Type B pancreatic cell (in vitro differentiated cells): ENCODE measurements around the gene FRMD6. TPM values are rescaled to one million over a fixed set of nuclear protein-coding genes. Genes with fewer than 3 reads are reported as not detected.

Experiments
- DNase-seq: peaks from one replicate; pipeline ENCODE4 v3.0.0; 2021; ENCODE audit warnings: mixed read lengths; ENCODE audit not compliant: unreplicated experiment; ENCODE audit errors: extremely low spot score
- H3K27ac Mint-ChIP-seq: 2 replicates; pipeline ENCODE4 v1.8.0; 2021; ENCODE audit warnings: mild to moderate bottlenecking, mixed read lengths
- H3K27me3 Mint-ChIP-seq: 2 replicates; pipeline ENCODE4 v1.8.0; 2021; ENCODE audit warnings: mixed read lengths
- H3K36me3 Mint-ChIP-seq: 2 replicates; pipeline ENCODE4 v1.8.0; 2021; ENCODE audit warnings: mixed read lengths
- H3K4me1 Mint-ChIP-seq: one replicate; pipeline ENCODE4 v1.8.0; 2021; ENCODE audit warnings: mixed read lengths; ENCODE audit not compliant: unreplicated experiment
- H3K4me3 Mint-ChIP-seq: 2 replicates; pipeline ENCODE4 v1.8.0; 2021; ENCODE audit warnings: mild to moderate bottlenecking, mixed read lengths
- H3K9me3 Mint-ChIP-seq: 2 replicates; pipeline ENCODE4 v1.8.0; 2021; ENCODE audit warnings: mixed read lengths
- CTCF ChIP-seq: fragments of 200-600 bp; sonication (generic); conservative IDR thresholded peaks from 2 replicates; pipeline ENCODE4 v1.5.0; 2021; ENCODE audit warnings: antibody characterized with exemption, mild to moderate bottlenecking
- total RNA-seq: library from RNA; stranded (reverse); gene quantifications from 2 replicates; pipeline ENCODE4 v1.2.1, GENCODE V29; 2021; ENCODE audit warnings: low replicate concordance

The FRMD6 gene
- total RNA-seq, 1 donor from 2014 or later, result 71.3 TPM

- Mint-ChIP-seq H3K4me3 (no peak overlapping the region), H3K4me1 (no peaks in the 10 kb centered on the region), H3K9me3 (no peaks in the 10 kb centered on the region), H3K27ac (no peak overlapping the region), H3K36me3 (peaks cover 55% of the 10 kb centered on the region), H3K27me3 (no peaks in the 10 kb centered on the region)
- no peak for TF ChIP-seq CTCF
- no peak for DNase-seq
These were observed 72.3 kb downstream of the FRMD6 start for GRCh38 chr14:51723990-51724389.

GRCh38 chr14:51724650-51725049 lies 72.9 kb downstream of the FRMD6 start:
- TF ChIP-seq CTCF, result no peak
- no peaks in the 10 kb centered on the region for H3K27me3 Mint-ChIP-seq
- H3K36me3 Mint-ChIP-seq, result peaks cover 56% of the 10 kb centered on the region
- no peak overlapping the region for H3K4me3 Mint-ChIP-seq
- no peaks in the 10 kb centered on the region for H3K9me3 Mint-ChIP-seq
- H3K27ac Mint-ChIP-seq, result no peak overlapping the region
- no peaks in the 10 kb centered on the region for H3K4me1 Mint-ChIP-seq
- no peak for DNase-seq

- Mint-ChIP-seq H3K36me3 (peaks cover 52% of the 10 kb centered on the region), H3K4me1 (no peaks in the 10 kb centered on the region), H3K9me3 (no peaks in the 10 kb centered on the region), H3K4me3 (no peak overlapping the region), H3K27ac (no peak overlapping the region), H3K27me3 (no peaks in the 10 kb centered on the region)
- no peak for TF ChIP-seq CTCF
- DNase-seq, result no peak
These were observed 73.4 kb downstream of the FRMD6 start for GRCh38 chr14:51725061-51725460.

GRCh38 chr14:51726166-51726899 lies 74.6 kb downstream of the FRMD6 start:
- no peak overlapping the region for H3K4me3 Mint-ChIP-seq
- H3K9me3 Mint-ChIP-seq, result no peaks in the 10 kb centered on the region

GRCh38 chr14:51727526-51727925 lies 75.8 kb downstream of the FRMD6 start:
- Mint-ChIP-seq H3K36me3 (peaks cover 40% of the 10 kb centered on the region), H3K4me3 (no peak overlapping the region), H3K4me1 (no peaks in the 10 kb centered on the region), H3K9me3 (no peaks in the 10 kb centered on the region), H3K27me3 (no peaks in the 10 kb centered on the region), H3K27ac (no peak overlapping the region)
- no peak for DNase-seq
- TF ChIP-seq CTCF, result no peak

More at GRCh38 chr14:51726166-51726899, 74.6 kb downstream of the FRMD6 start:
- no peaks in the 10 kb centered on the region for H3K27me3 Mint-ChIP-seq
- peaks cover 47% of the 10 kb centered on the region for H3K36me3 Mint-ChIP-seq
- H3K4me1 Mint-ChIP-seq, result no peaks in the 10 kb centered on the region
- no peak overlapping the region for H3K27ac Mint-ChIP-seq
- DNase-seq, result no peak
- TF ChIP-seq CTCF, result no peak
